ENCODE results near the gene SGCA. TPM values are rescaled to one million over a fixed set of nuclear protein-coding genes. Genes with fewer than 3 reads are reported as not detected.

SGCA gene
- total RNA-seq, 1 donor from 2014 or later = not detected

- no peaks in the 10 kb centered on the region for H3K9me3 Mint-ChIP-seq (ENCODE audit: unreplicated experiment)
- peak overlapping the region; percentile 90 for H3K27ac Mint-ChIP-seq (ENCODE audit: unreplicated experiment)
- no peak for TF ChIP-seq CTCF (IDR thresholded peaks at IDR 0.05; ENCODE audit: unreplicated experiment)
- peaks cover 26% of the 10 kb centered on the region for H3K4me1 Mint-ChIP-seq (ENCODE audit: unreplicated experiment)
- H3K27me3 Mint-ChIP-seq (ENCODE audit: unreplicated experiment) = peaks cover 12% of the 10 kb centered on the region
- DNase-seq (ENCODE audit: low spot score) = peak; percentile 74
- peak overlapping the region; percentile 52 for H3K4me3 Mint-ChIP-seq (ENCODE audit: unreplicated experiment)
- peaks cover 4% of the 10 kb centered on the region for H3K36me3 Mint-ChIP-seq (ENCODE audit: low read depth, unreplicated experiment)
Observed at GRCh38 chr17:50151937-50152547, 13.8 kb upstream of the SGCA start.

- peaks cover 19% of the 10 kb centered on the region for H3K4me1 Mint-ChIP-seq (ENCODE audit: unreplicated experiment)
Observed at GRCh38 chr17:50152736-50153135, 13.1 kb upstream of the SGCA start.

GRCh38 chr17:50153650-50154575, 11.9 kb upstream of the SGCA start:
- no peak for TF ChIP-seq CTCF (IDR thresholded peaks at IDR 0.05; ENCODE audit: unreplicated experiment)
- H3K9me3 Mint-ChIP-seq (ENCODE audit: unreplicated experiment) = no peaks in the 10 kb centered on the region
- DNase-seq (ENCODE audit: low spot score) = no peak
- H3K4me1 Mint-ChIP-seq (ENCODE audit: unreplicated experiment) = peaks cover 12% of the 10 kb centered on the region
- H3K27ac Mint-ChIP-seq (ENCODE audit: unreplicated experiment) = no peak overlapping the region
- H3K27me3 Mint-ChIP-seq (ENCODE audit: unreplicated experiment) = peaks cover 6% of the 10 kb centered on the region
- H3K4me3 Mint-ChIP-seq (ENCODE audit: unreplicated experiment) = no peak overlapping the region
- no peaks in the 10 kb centered on the region for H3K36me3 Mint-ChIP-seq (ENCODE audit: low read depth, unreplicated experiment)

More at GRCh38 chr17:50152736-50153135, 13.1 kb upstream of the SGCA start:
- Mint-ChIP-seq H3K4me3 (ENCODE audit: unreplicated experiment) (peak overlapping the region; percentile 52), H3K9me3 (ENCODE audit: unreplicated experiment) (no peaks in the 10 kb centered on the region), H3K27ac (ENCODE audit: unreplicated experiment) (peak overlapping the region; percentile 90), H3K27me3 (ENCODE audit: unreplicated experiment) (peaks cover 11% of the 10 kb centered on the region), H3K36me3 (ENCODE audit: low read depth, unreplicated experiment) (no peaks in the 10 kb centered on the region)
- DNase-seq (ENCODE audit: low spot score) = no peak
- no peak for TF ChIP-seq CTCF (IDR thresholded peaks at IDR 0.05; ENCODE audit: unreplicated experiment)

GRCh38 chr17:50154604-50155003, 11.2 kb upstream of the SGCA start:
- Mint-ChIP-seq H3K4me3 (ENCODE audit: unreplicated experiment) (no peak overlapping the region), H3K27ac (ENCODE audit: unreplicated experiment) (no peak overlapping the region), H3K27me3 (ENCODE audit: unreplicated experiment) (peaks cover 6% of the 10 kb centered on the region), H3K4me1 (ENCODE audit: unreplicated experiment) (peaks cover 12% of the 10 kb centered on the region), H3K36me3 (ENCODE audit: low read depth, unreplicated experiment) (no peaks in the 10 kb centered on the region), H3K9me3 (ENCODE audit: unreplicated experiment) (no peaks in the 10 kb centered on the region)
- no peak for TF ChIP-seq CTCF (IDR thresholded peaks at IDR 0.05; ENCODE audit: unreplicated experiment)
- DNase-seq (ENCODE audit: low spot score) = no peak
